ENCODE data around the gene SYT9. TPM values are rescaled to one million over a fixed set of nuclear protein-coding genes. Genes with fewer than 3 reads are reported as not detected.

The SYT9 gene
- polyA plus RNA-seq, 3 donors: not detected

DNA sequence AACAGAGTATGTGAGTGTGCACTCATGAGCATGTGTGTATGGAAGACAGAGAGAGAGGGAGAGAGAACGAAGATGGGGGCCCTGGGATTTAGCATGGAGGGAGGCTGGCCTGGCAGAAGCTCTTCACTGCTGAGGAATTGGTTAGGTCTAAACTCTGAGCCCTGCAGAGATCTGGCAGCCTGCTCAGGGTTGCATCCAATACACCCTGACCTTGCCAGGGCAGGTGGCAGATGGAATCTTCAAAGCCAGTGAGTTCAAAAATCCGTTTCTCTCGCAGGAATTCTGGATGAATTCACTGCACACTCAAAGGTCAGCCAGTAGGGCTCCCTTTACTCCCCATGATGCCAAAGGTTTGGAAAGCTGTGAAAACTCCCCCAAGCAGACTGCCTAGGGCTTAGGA, 172.2 kb downstream of the SYT9 start:
- H3K9me3 ChIP-seq (replicated peaks in 1 of 2; ENCODE audit: control insufficient read depth in 1 of 2, insufficient read depth in 1 of 2, low read length in 2 of 2): no peaks in the 10 kb centered on the region
- 91% methylated on average over 3 of the region's 3 CpGs for WGBS (ENCODE audit: insufficient coverage)
- H3K27me3 ChIP-seq (ENCODE audit: control insufficient read depth in 2 of 2, insufficient read depth in 2 of 2, low read length in 2 of 2): peaks cover 3 to 5% of the 10 kb centered on the region in 2 donors
- H3K79me2 ChIP-seq (ENCODE audit: insufficient read depth, low read length): no peaks in the 10 kb centered on the region
- TF ChIP-seq, protein P1, sequence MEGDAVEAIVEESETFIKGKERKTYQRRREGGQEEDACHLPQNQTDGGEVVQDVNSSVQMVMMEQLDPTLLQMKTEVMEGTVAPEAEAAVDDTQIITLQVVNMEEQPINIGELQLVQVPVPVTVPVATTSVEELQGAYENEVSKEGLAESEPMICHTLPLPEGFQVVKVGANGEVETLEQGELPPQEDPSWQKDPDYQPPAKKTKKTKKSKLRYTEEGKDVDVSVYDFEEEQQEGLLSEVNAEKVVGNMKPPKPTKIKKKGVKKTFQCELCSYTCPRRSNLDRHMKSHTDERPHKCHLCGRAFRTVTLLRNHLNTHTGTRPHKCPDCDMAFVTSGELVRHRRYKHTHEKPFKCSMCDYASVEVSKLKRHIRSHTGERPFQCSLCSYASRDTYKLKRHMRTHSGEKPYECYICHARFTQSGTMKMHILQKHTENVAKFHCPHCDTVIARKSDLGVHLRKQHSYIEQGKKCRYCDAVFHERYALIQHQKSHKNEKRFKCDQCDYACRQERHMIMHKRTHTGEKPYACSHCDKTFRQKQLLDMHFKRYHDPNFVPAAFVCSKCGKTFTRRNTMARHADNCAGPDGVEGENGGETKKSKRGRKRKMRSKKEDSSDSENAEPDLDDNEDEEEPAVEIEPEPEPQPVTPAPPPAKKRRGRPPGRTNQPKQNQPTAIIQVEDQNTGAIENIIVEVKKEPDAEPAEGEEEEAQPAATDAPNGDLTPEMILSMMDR (IDR thresholded peaks at IDR 0.05): no peak
- H3K4me1 ChIP-seq (ENCODE audit: control insufficient read depth in 1 of 2, insufficient read depth in 2 of 2, low read length in 2 of 2): no peaks in the 10 kb centered on the region
- no peaks in the 10 kb centered on the region for H3K36me3 Mint-ChIP-seq
- DNase-seq: no peak
- H2AFZ ChIP-seq (ENCODE audit: insufficient read depth, low read depth, low read length, poor library complexity, severe bottlenecking): no peak overlapping the region
- peaks cover 0 to 9% (median 4%) of the 10 kb centered on the region in 3 donors for H3K27me3 Mint-ChIP-seq (ENCODE audit: low read depth in 3 of 3)
- no peak overlapping the region for H3K27ac Mint-ChIP-seq
- H3K9me3 Mint-ChIP-seq: peaks cover 0 to 2% (median 0%) of the 10 kb centered on the region in 7 donors
- H4K20me1 ChIP-seq (ENCODE audit: insufficient read depth, low read length): no peaks in the 10 kb centered on the region
- no peak overlapping the region for H3K9ac ChIP-seq (ENCODE audit: insufficient read depth, low read length, poor library complexity, severe bottlenecking)
- H3K4me1 Mint-ChIP-seq: no peaks in the 10 kb centered on the region
- no peak overlapping the region for H3K4me3 Mint-ChIP-seq
- H3K27ac ChIP-seq (ENCODE audit: low read depth in 1 of 2, low read length in 2 of 2): no peak overlapping the region
- H3K4me3 ChIP-seq (replicated peaks in 1 of 3; ENCODE audit: low read depth in 2 of 3, low read length in 3 of 3): no peak overlapping the region
- no peaks in the 10 kb centered on the region for H3K36me3 ChIP-seq (replicated peaks in 1 of 2; ENCODE audit: control insufficient read depth in 1 of 2, insufficient read depth in 2 of 2, low read length in 2 of 2)
- no peak overlapping the region for H3K4me2 ChIP-seq (replicated peaks; ENCODE audit: extremely low read depth, low read length, poor library complexity, severe bottlenecking)
- intact Hi-C loops (cut with micrococcal nuclease): no loop called here

DNA sequence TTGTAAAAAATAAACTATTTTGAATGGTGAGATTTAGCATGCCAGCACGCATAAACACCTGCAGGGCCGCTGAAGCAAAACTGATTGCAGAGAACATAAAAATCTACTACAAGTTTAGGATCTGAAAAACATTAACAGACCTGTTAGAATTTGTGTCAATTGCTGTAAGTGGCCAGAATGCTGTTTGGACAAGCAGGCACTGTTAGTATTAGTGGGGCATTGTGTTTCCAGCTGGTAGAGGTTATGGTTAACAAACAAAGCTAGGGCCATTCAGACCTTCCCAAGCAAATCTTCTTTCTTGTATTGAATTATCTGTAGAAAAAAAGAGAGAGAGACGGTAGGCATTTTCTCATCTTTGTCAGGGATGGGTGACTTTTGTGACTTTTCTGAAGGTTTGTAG, 176.0 kb downstream of the SYT9 start:
- H3K4me2 ChIP-seq (replicated peaks; ENCODE audit: extremely low read depth, low read length, poor library complexity, severe bottlenecking): no peak overlapping the region
- no peak overlapping the region for H3K27ac ChIP-seq (ENCODE audit: low read depth in 1 of 2, low read length in 2 of 2)
- peaks cover 3 to 5% of the 10 kb centered on the region in 2 donors for H3K27me3 ChIP-seq (ENCODE audit: control insufficient read depth in 2 of 2, insufficient read depth in 2 of 2, low read length in 2 of 2)
- no peak overlapping the region for H3K9ac ChIP-seq (ENCODE audit: insufficient read depth, low read length, poor library complexity, severe bottlenecking)
- intact Hi-C loops (cut with micrococcal nuclease): no loop called here
- no peak for DNase-seq
- no peaks in the 10 kb centered on the region for H3K36me3 ChIP-seq (replicated peaks in 1 of 2; ENCODE audit: control insufficient read depth in 1 of 2, insufficient read depth in 2 of 2, low read length in 2 of 2)
- Mint-ChIP-seq H3K9me3 (no peaks in the 10 kb centered on the region), H3K4me3 (no peak overlapping the region), H3K4me1 (no peaks in the 10 kb centered on the region), H3K36me3 (no peaks in the 10 kb centered on the region), H3K27ac (no peak overlapping the region), H3K27me3 (ENCODE audit: low read depth in 3 of 3) (peaks cover 0 to 11% (median 4%) of the 10 kb centered on the region in 3 donors)
- no peak overlapping the region for H3K4me3 ChIP-seq (replicated peaks in 1 of 3; ENCODE audit: low read depth in 2 of 3, low read length in 3 of 3)
- no peaks in the 10 kb centered on the region for H3K4me1 ChIP-seq (ENCODE audit: control insufficient read depth in 1 of 2, insufficient read depth in 2 of 2, low read length in 2 of 2)
- TF ChIP-seq, protein P1 (IDR thresholded peaks at IDR 0.05): no peak
- no peaks in the 10 kb centered on the region for H3K79me2 ChIP-seq (ENCODE audit: insufficient read depth, low read length)
- 85% methylated on average over 2 of the region's 3 CpGs for WGBS (ENCODE audit: insufficient coverage)
- no peaks in the 10 kb centered on the region for H4K20me1 ChIP-seq (ENCODE audit: insufficient read depth, low read length)
- no peaks in the 10 kb centered on the region for H3K9me3 ChIP-seq (replicated peaks in 1 of 2; ENCODE audit: control insufficient read depth in 1 of 2, insufficient read depth in 1 of 2, low read length in 2 of 2)
- no peak overlapping the region for H2AFZ ChIP-seq (ENCODE audit: insufficient read depth, low read depth, low read length, poor library complexity, severe bottlenecking)
